ENCODE data around the gene ANKRD13B.
A peak's percentile ranks its signal among the peaks of the same experiment; 100 is the strongest.

The ANKRD13B gene

GRCh38 chr17:29596811-29597210, 3.9 kb downstream of the ANKRD13B start:
- DNase-seq: no peak

GRCh38 chr17:29597361-29598172, 4.6 kb downstream of the ANKRD13B start:
- no peak for DNase-seq

- DNase-seq: no peak
These were observed 10.3 kb downstream of the ANKRD13B start for GRCh38 chr17:29603109-29603674.

- DNase-seq: no peak
These were observed 14.7 kb downstream of the ANKRD13B start for GRCh38 chr17:29607557-29608195.

- DNase-seq: no peak
These were observed 16.1 kb downstream of the ANKRD13B start for GRCh38 chr17:29608986-29609385.

GRCh38 chr17:29610395-29610794, 17.5 kb downstream of the ANKRD13B start:
- no peak for DNase-seq

- no peak for DNase-seq
These were observed 18.6 kb downstream of the ANKRD13B start for GRCh38 chr17:29611351-29612093.

GRCh38 chr17:29612094-29612403, 19.1 kb downstream of the ANKRD13B start:
- no peak for DNase-seq

GRCh38 chr17:29612404-29613280, 19.7 kb downstream of the ANKRD13B start:
- DNase-seq: no peak

- peak; percentile 89 for DNase-seq
These were observed 20.5 kb downstream of the ANKRD13B start for GRCh38 chr17:29613352-29613837.

- DNase-seq: no peak
These were observed 20.9 kb downstream of the ANKRD13B start for GRCh38 chr17:29613856-29614255.

GRCh38 chr17:29614349-29615047, 21.6 kb downstream of the ANKRD13B start:
- DNase-seq: no peak

GRCh38 chr17:29615048-29615385, 22.1 kb downstream of the ANKRD13B start:
- DNase-seq: peak; percentile 77

GRCh38 chr17:29615492-29616299, 22.8 kb downstream of the ANKRD13B start:
- peak; percentile 88 for DNase-seq

- peak; percentile 9 for DNase-seq
These were observed 23.5 kb downstream of the ANKRD13B start for GRCh38 chr17:29616300-29617048.

GRCh38 chr17:29617125-29617480, 24.2 kb downstream of the ANKRD13B start:
- DNase-seq: peak; percentile 81

GRCh38 chr17:29617481-29618271, 24.7 kb downstream of the ANKRD13B start:
- DNase-seq: peak; percentile 88

GRCh38 chr17:29618272-29619065, 25.5 kb downstream of the ANKRD13B start:
- no peak for DNase-seq

Measured in inflammatory macrophage treated with lipopolysaccharide for 4 hours (primary cell).